Mesendoderm (in vitro differentiated cells): ENCODE results near the gene PLIN1.

Source experiments
- DNase-seq: peaks from one replicate; pipeline ENCODE4 v3.0.0; 2013
- H2AK5ac ChIP-seq: 2 replicates; pipeline ENCODE4 v1.6.1; 2013; ENCODE audit warnings: low read length, inconsistent platforms
- H2BK120ac ChIP-seq: 2 replicates; pipeline ENCODE4 v1.6.1; 2013; ENCODE audit warnings: low read depth, mild to moderate bottlenecking, low read length, moderate library complexity, mixed read lengths
- H2BK15ac ChIP-seq: replicated peaks from 2 replicates; pipeline ENCODE4 v1.6.1; 2013; ENCODE audit warnings: low read depth, mild to moderate bottlenecking, moderate library complexity
- H2BK5ac ChIP-seq: 2 replicates; pipeline ENCODE4 v1.6.1; 2013; ENCODE audit warnings: low read length, inconsistent platforms
- H3K18ac ChIP-seq: 2 replicates; pipeline ENCODE4 v1.6.1; 2013; ENCODE audit warnings: mild to moderate bottlenecking, low read length, mixed read lengths
- H3K23ac ChIP-seq: one replicate; pipeline ENCODE4 v1.6.1; 2013; ENCODE audit warnings: low read length
- H3K27ac ChIP-seq: 2 replicates; pipeline ENCODE4 v1.5.1; 2013; ENCODE audit warnings: low read depth, mild to moderate bottlenecking, inconsistent platforms, low read length, moderate library complexity
- H3K27me3 ChIP-seq: 2 replicates; pipeline ENCODE4 v1.6.1; 2013; ENCODE audit warnings: low read length, control low read depth, mild to moderate bottlenecking, inconsistent platforms; ENCODE audit not compliant: insufficient read depth, poor library complexity
- H3K36me3 ChIP-seq: 2 replicates; pipeline ENCODE4 v1.6.1; 2013; ENCODE audit warnings: low read length, inconsistent platforms; ENCODE audit not compliant: control insufficient read depth, insufficient read depth
- H3K4ac ChIP-seq: one replicate; pipeline ENCODE4 v1.6.1; 2013; ENCODE audit warnings: low read depth, mild to moderate bottlenecking, low read length, moderate library complexity
- H3K4me1 ChIP-seq: 2 replicates; pipeline ENCODE4 v1.6.1; 2013; ENCODE audit warnings: low read depth, low read length, inconsistent platforms; ENCODE audit not compliant: control insufficient read depth
- H3K4me2 ChIP-seq: 2 replicates; pipeline ENCODE4 v1.6.1; 2013; ENCODE audit warnings: low read length
- H3K4me3 ChIP-seq: 2 replicates; pipeline ENCODE4 v1.5.1; 2013; ENCODE audit warnings: mild to moderate bottlenecking, low read length
- H3K56ac ChIP-seq: one replicate; pipeline ENCODE4 v1.6.1; 2013; ENCODE audit warnings: low read length
- H3K79me1 ChIP-seq: 2 replicates; pipeline ENCODE4 v1.6.1; 2013; ENCODE audit warnings: low read length, inconsistent platforms
- H3K79me2 ChIP-seq: 2 replicates; pipeline ENCODE4 v1.6.1; 2013; ENCODE audit warnings: mild to moderate bottlenecking, low read length; ENCODE audit not compliant: control insufficient read depth, insufficient read depth
- H3K9ac ChIP-seq: 2 replicates; pipeline ENCODE4 v1.6.1; 2013; ENCODE audit warnings: low read length, inconsistent platforms
- H4K5ac ChIP-seq: one replicate; pipeline ENCODE4 v1.6.1; 2013; ENCODE audit warnings: low read length
- H4K8ac ChIP-seq: one replicate; pipeline ENCODE4 v1.6.1; 2013; ENCODE audit warnings: low read depth, mild to moderate bottlenecking, control low read depth, low read length, moderate library complexity
- WGBS: extraction: QIAGEN DNeasy Blood & Tissue Kit; methylation state at CpG from one replicate; pipeline ENCODE4 v1.1.7; 2013; ENCODE audit warnings: low lambda C conversion rate, missing lambda C conversion rate; ENCODE audit not compliant: insufficient coverage; ENCODE audit errors: extremely low coverage; 5-methylcytosine and 5-hydroxymethylcytosine counted together

Gene PLIN1

GRCh38 chr15:89656116-89656815 lies 22.9 kb downstream of the PLIN1 start:
- no peak for DNase-seq
- H2AK5ac ChIP-seq = no peak overlapping the region
- H3K79me1 ChIP-seq = peaks cover 20% of the 10 kb centered on the region
- H3K27me3 ChIP-seq = no peaks in the 10 kb centered on the region
- no peak overlapping the region for H3K23ac ChIP-seq
- no peak overlapping the region for H3K27ac ChIP-seq
- H3K18ac ChIP-seq = no peak overlapping the region
- no peak overlapping the region for H4K5ac ChIP-seq
- no CpG with 5 or more reads among the region's 7 CpGs for WGBS
- H2BK15ac ChIP-seq = no peak overlapping the region
- H3K36me3 ChIP-seq = no peaks in the 10 kb centered on the region
- H3K4me3 ChIP-seq = no peak overlapping the region
- no peak overlapping the region for H3K56ac ChIP-seq
- H3K79me2 ChIP-seq = peaks cover 12% of the 10 kb centered on the region
- H3K4ac ChIP-seq = no peak overlapping the region
- H2BK5ac ChIP-seq = no peak overlapping the region
- no peak overlapping the region for H4K8ac ChIP-seq
- H3K4me2 ChIP-seq = no peak overlapping the region
- no peak overlapping the region for H3K9ac ChIP-seq
- H2BK120ac ChIP-seq = no peak overlapping the region
- peaks cover 2% of the 10 kb centered on the region for H3K4me1 ChIP-seq

GRCh38 chr15:89654847-89655805 lies 24.0 kb downstream of the PLIN1 start, which contains the start of gene KIF7:
Gene KIF7, minus strand, starts transcription at chr15:89655467. Its CDS starts 2,537 bp downstream, at chr15:89652930.
- peak within 1 kb of the TSS; percentile 33 for H4K5ac ChIP-seq
- H3K4me3 ChIP-seq = peak within 1 kb of the TSS; percentile 88
- no CpG with 5 or more reads among the region's 87 CpGs for WGBS
- H2BK5ac ChIP-seq = peak within 1 kb of the TSS; percentile 71
- H3K79me1 ChIP-seq = peaks cover 20% of the 10 kb centered on the region
- peak within 1 kb of the TSS; percentile 93 for H3K56ac ChIP-seq
- H4K8ac ChIP-seq = no peak within 1 kb of the TSS
- no peak within 1 kb of the TSS for H2BK15ac ChIP-seq
- no peak within 1 kb of the TSS for H2BK120ac ChIP-seq
- H3K79me2 ChIP-seq = peaks cover 12% of the 10 kb centered on the region
- H3K4me2 ChIP-seq = peak within 1 kb of the TSS; percentile 98
- no peaks in the 10 kb centered on the region for H3K36me3 ChIP-seq
- no peak within 1 kb of the TSS for H3K27ac ChIP-seq
- H3K9ac ChIP-seq = peak within 1 kb of the TSS; percentile 94
- no peak within 1 kb of the TSS for H3K4ac ChIP-seq
- peak; percentile 88 for DNase-seq
- no peak within 1 kb of the TSS for H2AK5ac ChIP-seq
- H3K4me1 ChIP-seq = peaks cover 2% of the 10 kb centered on the region
- peak within 1 kb of the TSS; percentile 44 for H3K18ac ChIP-seq
- H3K27me3 ChIP-seq = no peaks in the 10 kb centered on the region
- H3K23ac ChIP-seq = peak within 1 kb of the TSS; percentile 80

- Histone ChIP-seq H3K9ac (peak overlapping the region; percentile 94), H3K4me2 (peak overlapping the region; percentile 98), H3K23ac (peak overlapping the region; percentile 80), H3K27ac (no peak overlapping the region), H4K5ac (no peak overlapping the region), H3K18ac (no peak overlapping the region), H3K4ac (no peak overlapping the region), H2BK15ac (no peak overlapping the region), H3K79me2 (peaks cover 12% of the 10 kb centered on the region), H3K4me3 (peak overlapping the region; percentile 88), H3K27me3 (no peaks in the 10 kb centered on the region), H2BK5ac (no peak overlapping the region), H3K79me1 (peaks cover 22% of the 10 kb centered on the region), H3K4me1 (peaks cover 2% of the 10 kb centered on the region), H2AK5ac (no peak overlapping the region), H2BK120ac (no peak overlapping the region), H3K36me3 (no peaks in the 10 kb centered on the region), H4K8ac (no peak overlapping the region), H3K56ac (peak overlapping the region; percentile 93)
- DNase-seq = no peak
- no CpG with 5 or more reads among the region's 14 CpGs for WGBS
These were observed 24.8 kb downstream of the PLIN1 start for GRCh38 chr15:89654301-89654761.

DNA sequence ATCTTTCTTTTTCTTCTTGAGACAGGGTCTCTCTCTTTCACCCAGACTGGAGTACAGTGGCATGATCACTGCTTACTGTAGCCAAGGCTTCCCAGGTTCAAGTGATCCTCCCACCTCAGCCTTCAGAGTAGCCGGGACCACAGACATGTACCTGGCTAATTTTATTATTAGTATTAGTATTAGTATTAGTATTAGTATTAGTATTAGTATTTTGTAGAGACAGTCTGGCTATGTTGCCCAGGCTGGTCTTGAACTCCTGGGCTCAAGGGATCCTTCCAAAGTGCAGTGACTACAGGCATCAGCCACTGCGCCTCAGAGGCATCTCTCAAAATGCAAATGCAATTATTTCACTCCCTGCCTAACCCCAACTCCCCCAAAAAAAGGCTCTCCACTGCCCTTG lies 25.6 kb downstream of the PLIN1 start:
- H3K36me3 ChIP-seq = no peaks in the 10 kb centered on the region
- H3K4ac ChIP-seq = no peak overlapping the region
- no peak overlapping the region for H3K27ac ChIP-seq
- DNase-seq = no peak
- H4K5ac ChIP-seq = no peak overlapping the region
- no peak overlapping the region for H2BK120ac ChIP-seq
- peaks cover 12% of the 10 kb centered on the region for H3K79me2 ChIP-seq
- no peak overlapping the region for H3K4me3 ChIP-seq
- H2BK15ac ChIP-seq = no peak overlapping the region
- WGBS = no CpG with 5 or more reads among the region's 2 CpGs
- H3K4me1 ChIP-seq = peaks cover 2% of the 10 kb centered on the region
- H4K8ac ChIP-seq = no peak overlapping the region
- no peak overlapping the region for H3K23ac ChIP-seq
- no peak overlapping the region for H3K18ac ChIP-seq
- peaks cover 22% of the 10 kb centered on the region for H3K79me1 ChIP-seq
- H3K27me3 ChIP-seq = no peaks in the 10 kb centered on the region
- peak overlapping the region; percentile 34 for H3K56ac ChIP-seq
- no peak overlapping the region for H2AK5ac ChIP-seq
- H3K9ac ChIP-seq = no peak overlapping the region
- no peak overlapping the region for H2BK5ac ChIP-seq
- no peak overlapping the region for H3K4me2 ChIP-seq

- Histone ChIP-seq H3K27me3 (no peaks in the 10 kb centered on the region), H3K79me1 (peaks cover 22% of the 10 kb centered on the region), H3K79me2 (peaks cover 12% of the 10 kb centered on the region), H2BK5ac (no peak overlapping the region), H3K4me2 (no peak overlapping the region), H3K56ac (no peak overlapping the region), H3K4me3 (no peak overlapping the region), H2BK120ac (no peak overlapping the region), H2AK5ac (no peak overlapping the region), H3K36me3 (no peaks in the 10 kb centered on the region), H3K27ac (no peak overlapping the region), H4K5ac (no peak overlapping the region), H3K23ac (no peak overlapping the region), H3K9ac (no peak overlapping the region), H3K4ac (no peak overlapping the region), H4K8ac (no peak overlapping the region), H2BK15ac (no peak overlapping the region), H3K18ac (no peak overlapping the region), H3K4me1 (peaks cover 2% of the 10 kb centered on the region)
- no CpG with 5 or more reads among the region's 16 CpGs for WGBS
- DNase-seq = no peak
These were observed 26.5 kb downstream of the PLIN1 start for GRCh38 chr15:89652666-89653065.
